HG03139 (cell line): ENCODE measurements around the gene ZC3H7A.

Source experiments
- ATAC-seq: cut with Tn5 transposase; IDR thresholded peaks from one replicate; pipeline ENCODE4 v1.9.1; 2021; ENCODE audit not compliant: unreplicated experiment

The ZC3H7A gene

GRCh38 chr16:11738742-11739544 is 58.1 kb downstream of the ZC3H7A start:
- no peak for ATAC-seq

- ATAC-seq = no peak
Observed at GRCh38 chr16:11737713-11738112, 59.3 kb downstream of the ZC3H7A start.

GRCh38 chr16:11736903-11737302 is 60.2 kb downstream of the ZC3H7A start:
- ATAC-seq = no peak

- no peak for ATAC-seq
Observed at GRCh38 chr16:11735787-11736186, 61.3 kb downstream of the ZC3H7A start.

- no peak for ATAC-seq
Observed at GRCh38 chr16:11734653-11735043, 62.4 kb downstream of the ZC3H7A start.

- ATAC-seq = no peak
Observed at GRCh38 chr16:11734025-11734652, 62.9 kb downstream of the ZC3H7A start.

GRCh38 chr16:11731222-11731621 is 65.8 kb downstream of the ZC3H7A start:
- ATAC-seq = no peak

GRCh38 chr16:11729787-11730186 is 67.3 kb downstream of the ZC3H7A start:
- ATAC-seq = no peak

- ATAC-seq = no peak
Observed at GRCh38 chr16:11727796-11728543, 69.1 kb downstream of the ZC3H7A start.

GRCh38 chr16:11726008-11726407 is 71.0 kb downstream of the ZC3H7A start:
- no peak for ATAC-seq

- ATAC-seq = no peak
Observed at GRCh38 chr16:11725457-11725856, 71.6 kb downstream of the ZC3H7A start.

- ATAC-seq = no peak
Observed at GRCh38 chr16:11722468-11722808, 74.6 kb downstream of the ZC3H7A start.

- ATAC-seq = no peak
Observed at GRCh38 chr16:11721781-11722467, 75.1 kb downstream of the ZC3H7A start.

- no peak for ATAC-seq
Observed at GRCh38 chr16:11719762-11720161, 77.3 kb downstream of the ZC3H7A start.

- ATAC-seq = no peak
Observed at GRCh38 chr16:11719171-11719570, 77.9 kb downstream of the ZC3H7A start.

- ATAC-seq = no peak
Observed at GRCh38 chr16:11717811-11718210, 79.2 kb downstream of the ZC3H7A start.

GRCh38 chr16:11716336-11716735 is 80.7 kb downstream of the ZC3H7A start:
- ATAC-seq = no peak

GRCh38 chr16:11715246-11715947 is 81.7 kb downstream of the ZC3H7A start:
- ATAC-seq = no peak

GRCh38 chr16:11712122-11712521 is 84.9 kb downstream of the ZC3H7A start:
- no peak for ATAC-seq

GRCh38 chr16:11711662-11712061 is 85.4 kb downstream of the ZC3H7A start:
- no peak for ATAC-seq

GRCh38 chr16:11708421-11708820 is 88.6 kb downstream of the ZC3H7A start:
- no peak for ATAC-seq
